Measurements from ENCODE around the gene GORAB.

Gene GORAB

GRCh38 chr1:170590921-170591705 lies 59.1 kb downstream of the GORAB start:
- no peak for DNase-seq (ENCODE audit: low spot score)

GRCh38 chr1:170592591-170593111 lies 60.7 kb downstream of the GORAB start:
- no peak for DNase-seq (ENCODE audit: low spot score)

GRCh38 chr1:170593173-170594011 lies 61.4 kb downstream of the GORAB start:
- no peak for DNase-seq (ENCODE audit: low spot score)

- no peak for DNase-seq (ENCODE audit: low spot score)
These were observed 62.2 kb downstream of the GORAB start for GRCh38 chr1:170594066-170594626.

- no peak for DNase-seq (ENCODE audit: low spot score)
These were observed 64.7 kb downstream of the GORAB start for GRCh38 chr1:170596701-170597100.

- no peak for DNase-seq (ENCODE audit: low spot score)
These were observed 66.7 kb downstream of the GORAB start for GRCh38 chr1:170598618-170599017.

GRCh38 chr1:170599033-170599432 lies 67.1 kb downstream of the GORAB start:
- DNase-seq (ENCODE audit: low spot score), result no peak

- no peak for DNase-seq (ENCODE audit: low spot score)
These were observed 69.9 kb downstream of the GORAB start for GRCh38 chr1:170601866-170602265.

Measured in kidney capillary endothelial cell (primary cell).